ENCODE results near the gene NCOR2.

Gene NCOR2

GRCh38 chr12:124524231-124524925 lies 43.0 kb downstream of the NCOR2 start:
- no peak for DNase-seq

GRCh38 chr12:124523071-124523470 lies 44.3 kb downstream of the NCOR2 start:
- peak; percentile 30 for DNase-seq

- DNase-seq: no peak
Measured at GRCh38 chr12:124520907-124521306, 46.5 kb downstream of the NCOR2 start.

- DNase-seq: peak; percentile 20
Measured at GRCh38 chr12:124520265-124520701, 47.1 kb downstream of the NCOR2 start.

GRCh38 chr12:124519746-124520145 lies 47.7 kb downstream of the NCOR2 start:
- DNase-seq: no peak

GRCh38 chr12:124518051-124518932 lies 49.1 kb downstream of the NCOR2 start:
- peak; percentile 94 for DNase-seq
